Upper lobe of left lung (tissue), 6 donors: ENCODE results near the gene ERCC6. TPM values are rescaled to one million over a fixed set of nuclear protein-coding genes. Genes with fewer than 3 reads are reported as not detected.

Experiments
- ATAC-seq, 2 donors: fragments of 200-7000 bp; cut with Tn5 transposase; one replicate each; pipeline ENCODE4 v1.9.1; 2022; ENCODE audit warnings: mild to moderate bottlenecking in 2 of 2, moderate library complexity in 2 of 2; ENCODE audit not compliant: low FRiP score in 2 of 2
- DNase-seq, 2 donors: peaks; one replicate each; pipeline ENCODE4 v3.0.0-alpha.2; 2019 to 2020
- H3K27ac ChIP-seq, 4 donors: fragments of 200-600 bp; sonication (generic); one replicate each; pipeline ENCODE4 v1.5.1; 2016 to 2019
- H3K27me3 ChIP-seq, 4 donors: fragments of 200-600 bp; sonication (generic); one replicate each; pipeline ENCODE4 v1.5.1; 2017 to 2019
- H3K36me3 ChIP-seq, 4 donors: fragments of 200-600 bp; sonication (generic); one replicate each; pipeline ENCODE4 v1.5.1; 2016 to 2019
- H3K4me1 ChIP-seq, 4 donors: fragments of 200-600 bp; sonication (generic); one replicate each; pipeline ENCODE4 v1.5.1; 2018 to 2019
- H3K4me3 ChIP-seq, 4 donors: fragments of 200-600 bp; sonication (generic); one replicate each; pipeline ENCODE4 v1.5.1; 2017 to 2019; ENCODE audit warnings: mild to moderate bottlenecking in 2 of 4, moderate library complexity in 1 of 4
- H3K9me3 ChIP-seq, 4 donors: fragments of 200-600 bp; sonication (generic); one replicate each; pipeline ENCODE4 v1.5.1; 2018 to 2019
- EP300 ChIP-seq, 4 donors: sonication (generic); formaldehyde crosslinking; IDR thresholded peaks; one replicate each; pipeline ENCODE4 v1.5.1; 2017; ENCODE audit warnings: antibody characterized with exemption in 4 of 4, control low read depth in 2 of 4
- POLR2A ChIP-seq, 4 donors: fragments of 450-650 bp; IDR thresholded peaks; one replicate each; pipeline ENCODE4 v1.5.1; 2016 to 2017; ENCODE audit warnings: antibody characterized with exemption in 4 of 4, mild to moderate bottlenecking in 2 of 4
- POLR2AphosphoS5 ChIP-seq, 2 donors: sonication (generic); formaldehyde crosslinking; IDR thresholded peaks; one replicate each; pipeline ENCODE4 v1.5.1; 2017; ENCODE audit warnings: antibody characterized with exemption in 2 of 2
- WGBS, 2 donors: methylation state at CpG; one replicate each; pipeline ENCODE4 v1.1.5; 2017 to 2018; 5-methylcytosine and 5-hydroxymethylcytosine counted together
- total RNA-seq, 6 donors: library from RNA; depleted of rRNA in 4 of 6; stranded (reverse); fragments of >200 nt in 4 of 6; gene quantifications; one replicate each; pipeline versions ENCODE4 v1.1.0 to v1.2.1, GENCODE V29; 2016 to 2021
- TF ChIP-seq, protein P1 (sequence below), 6 experiments: fragments of 450-650 bp in 4 of 6; fragments of 200-600 bp in 2 of 6; sonication (generic) in 2 of 6; IDR thresholded peaks; one replicate each; pipeline ENCODE4 v1.5.1; 2016 to 2019; ENCODE audit warnings: antibody characterized with exemption in 6 of 6
- donor health status: DM: no; HTN: no; CAD: no; lungs with moderate emphysema.
- donor health status: DM: no; HTN: yes; CAD: no; lungs with severe emphysema.

ERCC6 gene
- total RNA-seq, 6 donors from 2014 or later, result 8.4 to 30.4 (median 23.3) TPM

- H3K27me3 ChIP-seq, result no peaks in the 10 kb centered on the region
- ATAC-seq, result no peak
- no peak for DNase-seq
- WGBS, 2 donors, result 69 to 88% methylated on average over 2 of the region's 2 CpGs
- H3K4me1 ChIP-seq, result no peaks in the 10 kb centered on the region
- no peak overlapping the region for H3K27ac ChIP-seq
- no peaks in the 10 kb centered on the region for H3K9me3 ChIP-seq
- H3K4me3 ChIP-seq, result no peak overlapping the region
- H3K36me3 ChIP-seq, result peaks cover 8 to 88% (median 31%) of the 10 kb centered on the region in 4 donors
- no peak for TF ChIP-seq POLR2AphosphoS5 (IDR thresholded peaks at IDR 0.05)
- TF ChIP-seq EP300 (IDR thresholded peaks at IDR 0.05), result no peak
- TF ChIP-seq, protein P1, sequence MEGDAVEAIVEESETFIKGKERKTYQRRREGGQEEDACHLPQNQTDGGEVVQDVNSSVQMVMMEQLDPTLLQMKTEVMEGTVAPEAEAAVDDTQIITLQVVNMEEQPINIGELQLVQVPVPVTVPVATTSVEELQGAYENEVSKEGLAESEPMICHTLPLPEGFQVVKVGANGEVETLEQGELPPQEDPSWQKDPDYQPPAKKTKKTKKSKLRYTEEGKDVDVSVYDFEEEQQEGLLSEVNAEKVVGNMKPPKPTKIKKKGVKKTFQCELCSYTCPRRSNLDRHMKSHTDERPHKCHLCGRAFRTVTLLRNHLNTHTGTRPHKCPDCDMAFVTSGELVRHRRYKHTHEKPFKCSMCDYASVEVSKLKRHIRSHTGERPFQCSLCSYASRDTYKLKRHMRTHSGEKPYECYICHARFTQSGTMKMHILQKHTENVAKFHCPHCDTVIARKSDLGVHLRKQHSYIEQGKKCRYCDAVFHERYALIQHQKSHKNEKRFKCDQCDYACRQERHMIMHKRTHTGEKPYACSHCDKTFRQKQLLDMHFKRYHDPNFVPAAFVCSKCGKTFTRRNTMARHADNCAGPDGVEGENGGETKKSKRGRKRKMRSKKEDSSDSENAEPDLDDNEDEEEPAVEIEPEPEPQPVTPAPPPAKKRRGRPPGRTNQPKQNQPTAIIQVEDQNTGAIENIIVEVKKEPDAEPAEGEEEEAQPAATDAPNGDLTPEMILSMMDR (IDR thresholded peaks at IDR 0.05), result no peak
- no peak for TF ChIP-seq POLR2A (IDR thresholded peaks at IDR 0.05)
Measured at GRCh38 chr10:49527061-49527460, 11.9 kb downstream of the ERCC6 start.

DNA sequence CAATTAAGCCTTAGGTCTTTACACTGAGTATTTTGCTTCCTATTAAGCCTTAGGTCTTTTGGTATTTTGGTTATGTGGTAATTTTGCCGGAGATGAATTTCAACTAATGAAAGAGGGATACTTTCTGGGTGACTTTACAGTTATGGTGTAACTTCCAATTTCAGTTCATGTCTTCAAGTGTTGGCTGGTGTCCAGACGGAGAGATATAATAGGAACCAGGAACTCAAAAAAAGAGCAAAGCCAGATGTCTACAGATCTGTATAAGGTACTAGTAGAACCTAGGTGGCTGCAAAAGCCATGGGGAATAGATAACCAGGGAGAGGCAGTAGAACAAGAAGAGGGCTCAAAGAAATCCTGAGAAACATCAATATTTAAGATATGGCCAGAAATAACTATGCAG lies 12.3 kb downstream of the ERCC6 start:
- Histone ChIP-seq H3K36me3 (peaks cover 8 to 87% (median 29%) of the 10 kb centered on the region in 4 donors), H3K4me3 (no peak overlapping the region), H3K4me1 (no peaks in the 10 kb centered on the region), H3K27ac (no peak overlapping the region), H3K27me3 (no peaks in the 10 kb centered on the region), H3K9me3 (no peaks in the 10 kb centered on the region)
- ATAC-seq (no peak), DNase-seq (no peak)
- TF ChIP-seq POLR2AphosphoS5 (IDR thresholded peaks at IDR 0.05), result no peak
- 59 to 69% methylated on average over 2 of the region's 2 CpGs for WGBS, 2 donors

DNA sequence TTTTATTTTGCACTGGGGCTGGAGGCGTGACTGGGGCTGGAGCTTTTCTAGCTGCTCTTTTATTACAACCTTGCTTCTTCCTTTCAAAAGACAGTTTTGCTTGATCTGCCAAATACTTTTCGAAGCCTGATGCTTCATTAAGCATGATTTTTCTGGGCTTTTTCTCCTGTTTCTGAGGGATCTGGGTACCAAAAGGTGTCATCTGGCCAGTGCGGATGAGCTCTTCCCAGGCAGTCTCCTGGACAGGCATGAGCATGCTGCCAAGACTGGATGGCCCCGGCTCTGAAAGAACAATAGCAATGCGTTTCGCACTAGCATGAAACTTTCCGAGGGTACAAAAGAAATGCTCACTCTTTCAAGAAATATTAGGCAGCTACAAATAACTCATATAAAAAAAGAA lies 14.4 kb downstream of the ERCC6 start:
- Histone ChIP-seq H3K4me3 (no peak overlapping the region), H3K27ac (no peak overlapping the region), H3K4me1 (peaks cover 0 to 8% (median 0%) of the 10 kb centered on the region in 4 donors), H3K9me3 (no peaks in the 10 kb centered on the region), H3K36me3 (peaks cover 6 to 76% (median 33%) of the 10 kb centered on the region in 4 donors), H3K27me3 (no peaks in the 10 kb centered on the region)
- DNase-seq, result no peak
- no peak for ATAC-seq
- 94 to 95% methylated on average over 7 of the region's 7 CpGs for WGBS, 2 donors
- no peak for TF ChIP-seq EP300 (IDR thresholded peaks at IDR 0.05)
- TF ChIP-seq POLR2AphosphoS5 (IDR thresholded peaks at IDR 0.05), result no peak
- TF ChIP-seq POLR2A (IDR thresholded peaks at IDR 0.05), result no peak
- TF ChIP-seq, protein P1 (IDR thresholded peaks at IDR 0.05), result no peak

DNA sequence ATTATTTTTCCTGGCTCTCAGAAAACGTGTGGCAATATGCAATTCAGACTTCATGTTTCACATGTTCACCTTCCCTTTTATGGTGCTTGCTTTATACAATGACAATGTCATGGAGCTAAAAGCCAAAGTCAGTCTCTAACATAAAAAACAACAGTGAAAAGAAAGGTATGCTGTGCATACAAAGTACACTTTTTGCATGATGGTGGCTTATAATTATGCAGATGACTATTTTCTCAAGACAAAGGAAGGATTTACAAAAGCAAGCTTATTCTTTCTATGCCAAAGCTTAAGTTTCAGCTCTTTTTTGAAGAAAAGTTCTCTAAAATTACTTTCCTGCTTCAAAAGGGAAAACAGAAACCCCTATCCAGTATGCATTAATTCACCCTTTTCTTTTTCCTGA lies 15.6 kb downstream of the ERCC6 start:
- no peak for DNase-seq
- Histone ChIP-seq H3K27ac (no peak overlapping the region), H3K4me3 (no peak overlapping the region), H3K9me3 (no peaks in the 10 kb centered on the region), H3K4me1 (peaks cover 0 to 8% (median 0%) of the 10 kb centered on the region in 4 donors), H3K36me3 (peaks cover 6 to 67% (median 31%) of the 10 kb centered on the region in 4 donors), H3K27me3 (no peaks in the 10 kb centered on the region)
- no peak for ATAC-seq
- 27 to 50% methylated on average over 1 of the region's 1 CpG for WGBS, 2 donors
- TF ChIP-seq POLR2A (IDR thresholded peaks at IDR 0.05) (no peak), EP300 (IDR thresholded peaks at IDR 0.05) (no peak)
- TF ChIP-seq, protein P1 (IDR thresholded peaks at IDR 0.05), result no peak

- WGBS, 2 donors, result 78 to 90% methylated on average over 4 of the region's 4 CpGs
- Histone ChIP-seq H3K36me3 (peaks cover 6 to 59% (median 26%) of the 10 kb centered on the region in 4 donors), H3K27ac (no peak overlapping the region), H3K9me3 (no peaks in the 10 kb centered on the region), H3K4me1 (peaks cover 0 to 8% (median 0%) of the 10 kb centered on the region in 4 donors), H3K27me3 (no peaks in the 10 kb centered on the region), H3K4me3 (no peak overlapping the region)
- no peak for ATAC-seq
- no peak for DNase-seq
- TF ChIP-seq POLR2A (IDR thresholded peaks at IDR 0.05), result no peak
- no peak for TF ChIP-seq EP300 (IDR thresholded peaks at IDR 0.05)
- TF ChIP-seq POLR2AphosphoS5 (IDR thresholded peaks at IDR 0.05), result no peak
- TF ChIP-seq, protein P1 (IDR thresholded peaks at IDR 0.05), result no peak
Measured at GRCh38 chr10:49521062-49521461, 17.9 kb downstream of the ERCC6 start.
